ENCODE measurements around the gene SLC15A1. TPM values are rescaled to one million over a fixed set of nuclear protein-coding genes. Genes with fewer than 3 reads are reported as not detected.

The SLC15A1 gene
- total and polyA plus RNA-seq, 4 donors: 5.8 to 19.7 (median 11.6) TPM

DNA sequence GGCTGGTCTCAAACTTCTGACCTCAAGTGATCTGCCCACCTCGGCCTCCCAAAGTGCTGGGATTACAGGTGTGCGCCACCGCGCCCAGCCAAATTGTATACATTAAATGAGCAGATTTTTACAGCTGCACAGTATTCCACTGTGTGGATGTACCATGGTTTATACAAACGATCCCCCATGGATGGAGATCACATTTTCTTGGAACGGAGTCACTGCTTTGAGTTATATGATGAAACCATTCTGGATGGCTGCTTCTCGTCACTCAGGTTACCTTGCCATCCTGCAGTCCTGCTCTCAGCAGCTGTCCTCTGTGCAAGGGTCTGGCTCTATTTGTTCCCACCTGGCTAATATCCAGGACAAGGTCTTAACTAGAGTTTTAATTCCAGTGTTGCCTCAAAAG lies 39.1 kb upstream of the SLC15A1 start:
- no peaks in the 10 kb centered on the region for H3K27me3 ChIP-seq (ENCODE audit: control insufficient read depth in 4 of 4, insufficient read depth in 4 of 4, low read length in 3 of 4)
- no peak overlapping the region for H3K4me3 ChIP-seq (ENCODE audit: low read depth in 1 of 3, low read length in 3 of 3)
- no peak for TF ChIP-seq HNF4G (IDR thresholded peaks at IDR 0.05)
- no peak for TF ChIP-seq EGR1 (IDR thresholded peaks at IDR 0.05; ENCODE audit: low read depth in 2 of 2)
- no peak for TF ChIP-seq NR2F2 (IDR thresholded peaks at IDR 0.05)
- TF ChIP-seq, protein P1, sequence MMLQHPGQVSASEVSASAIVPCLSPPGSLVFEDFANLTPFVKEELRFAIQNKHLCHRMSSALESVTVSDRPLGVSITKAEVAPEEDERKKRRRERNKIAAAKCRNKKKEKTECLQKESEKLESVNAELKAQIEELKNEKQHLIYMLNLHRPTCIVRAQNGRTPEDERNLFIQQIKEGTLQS (IDR thresholded peaks at IDR 0.05): no peak
- TF ChIP-seq, protein P2, sequence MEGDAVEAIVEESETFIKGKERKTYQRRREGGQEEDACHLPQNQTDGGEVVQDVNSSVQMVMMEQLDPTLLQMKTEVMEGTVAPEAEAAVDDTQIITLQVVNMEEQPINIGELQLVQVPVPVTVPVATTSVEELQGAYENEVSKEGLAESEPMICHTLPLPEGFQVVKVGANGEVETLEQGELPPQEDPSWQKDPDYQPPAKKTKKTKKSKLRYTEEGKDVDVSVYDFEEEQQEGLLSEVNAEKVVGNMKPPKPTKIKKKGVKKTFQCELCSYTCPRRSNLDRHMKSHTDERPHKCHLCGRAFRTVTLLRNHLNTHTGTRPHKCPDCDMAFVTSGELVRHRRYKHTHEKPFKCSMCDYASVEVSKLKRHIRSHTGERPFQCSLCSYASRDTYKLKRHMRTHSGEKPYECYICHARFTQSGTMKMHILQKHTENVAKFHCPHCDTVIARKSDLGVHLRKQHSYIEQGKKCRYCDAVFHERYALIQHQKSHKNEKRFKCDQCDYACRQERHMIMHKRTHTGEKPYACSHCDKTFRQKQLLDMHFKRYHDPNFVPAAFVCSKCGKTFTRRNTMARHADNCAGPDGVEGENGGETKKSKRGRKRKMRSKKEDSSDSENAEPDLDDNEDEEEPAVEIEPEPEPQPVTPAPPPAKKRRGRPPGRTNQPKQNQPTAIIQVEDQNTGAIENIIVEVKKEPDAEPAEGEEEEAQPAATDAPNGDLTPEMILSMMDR (IDR thresholded peaks at IDR 0.05; ENCODE audit: low read depth, low read length, missing input control): no peak
- no peak for TF ChIP-seq FOXA1 (IDR thresholded peaks at IDR 0.05)
- TF ChIP-seq TAF1 (conservative IDR thresholded peaks at IDR 0.05): no peak
- peaks cover 3 to 12% (median 7%) of the 10 kb centered on the region in 4 donors for H3K36me3 ChIP-seq (ENCODE audit: control insufficient read depth in 4 of 4, insufficient read depth in 3 of 4, low read depth in 1 of 4, low read length in 3 of 4)
- no peaks in the 10 kb centered on the region for H3K9me3 ChIP-seq (ENCODE audit: control insufficient read depth in 4 of 4, low read length in 3 of 4)
- no peak overlapping the region for H3K9ac ChIP-seq (ENCODE audit: low read depth in 1 of 2, low read length in 2 of 2)
- no peak overlapping the region for H3K27ac ChIP-seq (ENCODE audit: low read depth in 1 of 2, low read length in 2 of 2)
- peaks cover 0 to 2% (median 0%) of the 10 kb centered on the region in 4 donors for H3K4me1 ChIP-seq (ENCODE audit: control insufficient read depth in 4 of 4, insufficient read depth in 4 of 4, low read length in 3 of 4)
- DNase-seq (ENCODE audit: low spot score): no peak
- 91% methylated on average over 7 of the region's 7 CpGs for WGBS

DNA sequence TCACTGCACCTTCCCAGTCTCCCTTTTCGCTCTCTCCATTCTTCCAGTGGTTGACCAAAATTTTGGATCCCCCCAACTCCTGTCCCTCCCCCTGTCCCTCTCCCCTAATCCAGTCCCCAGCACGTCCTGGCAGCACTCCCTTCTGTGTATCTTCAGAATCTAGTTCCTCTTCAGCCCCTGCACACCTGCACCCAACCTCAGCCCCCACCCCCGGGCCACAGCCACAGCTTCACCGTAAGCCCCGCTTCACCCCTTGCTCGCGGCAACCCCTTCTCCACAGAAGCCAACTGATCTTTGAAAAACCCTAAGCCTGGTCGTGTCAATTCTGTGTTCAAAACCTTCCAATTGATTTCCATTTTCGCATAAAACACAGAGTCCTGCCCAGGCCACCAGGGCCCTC lies 35.5 kb upstream of the SLC15A1 start:
- Histone ChIP-seq H3K4me3 (ENCODE audit: low read depth in 1 of 3, low read length in 3 of 3) (no peak overlapping the region), H3K9ac (ENCODE audit: low read depth in 1 of 2, low read length in 2 of 2) (no peak overlapping the region), H3K4me1 (ENCODE audit: control insufficient read depth in 4 of 4, insufficient read depth in 4 of 4, low read length in 3 of 4) (peaks cover 0 to 15% (median 9%) of the 10 kb centered on the region in 4 donors), H3K27ac (ENCODE audit: low read depth in 1 of 2, low read length in 2 of 2) (no peak overlapping the region), H3K9me3 (ENCODE audit: control insufficient read depth in 4 of 4, low read length in 3 of 4) (no peaks in the 10 kb centered on the region), H3K36me3 (ENCODE audit: control insufficient read depth in 4 of 4, insufficient read depth in 3 of 4, low read depth in 1 of 4, low read length in 3 of 4) (no peaks in the 10 kb centered on the region), H3K27me3 (ENCODE audit: control insufficient read depth in 4 of 4, insufficient read depth in 4 of 4, low read length in 3 of 4) (no peaks in the 10 kb centered on the region)
- WGBS: 88% methylated on average over 9 of the region's 9 CpGs
- no peak for DNase-seq (ENCODE audit: low spot score)
- TF ChIP-seq FOXA1 (IDR thresholded peaks at IDR 0.05) (no peak), RXRA (IDR thresholded peaks at IDR 0.05) (no peak), EGR1 (IDR thresholded peaks at IDR 0.05; ENCODE audit: low read depth in 2 of 2) (no peak)

DNA sequence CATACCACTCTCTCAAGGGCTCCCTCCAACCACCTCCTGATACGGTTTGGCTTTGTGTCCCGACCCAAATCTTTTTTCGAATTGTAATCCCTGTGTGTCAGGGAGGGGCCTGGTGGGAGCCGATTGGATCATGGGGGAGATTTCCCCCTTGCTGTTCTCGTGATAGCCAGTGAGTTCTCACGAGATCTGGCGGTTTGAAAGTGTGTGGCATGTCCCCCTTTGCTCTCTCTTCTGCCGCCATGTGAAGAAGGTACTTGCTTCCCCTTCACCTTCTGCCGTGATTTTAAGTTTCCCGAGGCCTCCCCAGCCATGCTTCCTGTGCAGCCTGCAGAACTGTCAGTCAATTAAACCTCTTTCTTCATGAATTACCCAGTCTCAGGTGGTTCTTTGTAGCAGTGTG lies 34.7 kb upstream of the SLC15A1 start:
- DNase-seq (ENCODE audit: low spot score): no peak
- no peak overlapping the region for H3K9ac ChIP-seq (ENCODE audit: low read depth in 1 of 2, low read length in 2 of 2)
- no peaks in the 10 kb centered on the region for H3K9me3 ChIP-seq (ENCODE audit: control insufficient read depth in 4 of 4, low read length in 3 of 4)
- WGBS: 92% methylated on average over 10 of the region's 10 CpGs
- no peak overlapping the region for H3K4me3 ChIP-seq (ENCODE audit: low read depth in 1 of 3, low read length in 3 of 3)
- H3K27me3 ChIP-seq (ENCODE audit: control insufficient read depth in 4 of 4, insufficient read depth in 4 of 4, low read length in 3 of 4): no peaks in the 10 kb centered on the region
- H3K36me3 ChIP-seq (ENCODE audit: control insufficient read depth in 4 of 4, insufficient read depth in 3 of 4, low read depth in 1 of 4, low read length in 3 of 4): no peaks in the 10 kb centered on the region
- no peak for TF ChIP-seq JUND (IDR thresholded peaks at IDR 0.05)
- TF ChIP-seq MAX (IDR thresholded peaks at IDR 0.05): no peak
- no peak for TF ChIP-seq EGR1 (IDR thresholded peaks at IDR 0.05; ENCODE audit: low read depth in 2 of 2)
- TF ChIP-seq, protein P2 (IDR thresholded peaks at IDR 0.05; ENCODE audit: low read depth, low read length, missing input control): no peak
- no peak for TF ChIP-seq RXRA (IDR thresholded peaks at IDR 0.05)
- TF ChIP-seq GABPA (IDR thresholded peaks at IDR 0.05 in 1 of 2, conservative IDR thresholded peaks at IDR 0.05 in 1 of 2): no peak
- no peak for TF ChIP-seq HNF4A (conservative IDR thresholded peaks at IDR 0.05)
- H3K4me1 ChIP-seq (ENCODE audit: control insufficient read depth in 4 of 4, insufficient read depth in 4 of 4, low read length in 3 of 4): peaks cover 0 to 15% (median 9%) of the 10 kb centered on the region in 4 donors
- H3K27ac ChIP-seq (ENCODE audit: low read depth in 1 of 2, low read length in 2 of 2): no peak overlapping the region

Data from liver (tissue), 9 donors.